ENCODE measurements around the gene PRDX5. TPM values are rescaled to one million over a fixed set of nuclear protein-coding genes. Genes with fewer than 3 reads are reported as not detected.

PRDX5 gene
- total and polyA plus RNA-seq, 9 of the 15 experiments (the other 6 are each of a cell fraction or from before 2014, with no cell fraction given), result 40.8 to 327 (median 204) TPM

GRCh38 chr11:64348383-64349024 lies 30.6 kb downstream of the PRDX5 start (continued):
- TF ChIP-seq SAP30 (IDR thresholded peaks at IDR 0.05; ENCODE audit: borderline replicate concordance, insufficient read depth, low read depth, low read length, poor library complexity, severe bottlenecking) (no peak), ZBTB8A (IDR thresholded peaks at IDR 0.05; ENCODE audit: partially characterized antibody) (no peak)
- TF ChIP-seq, protein P1, sequence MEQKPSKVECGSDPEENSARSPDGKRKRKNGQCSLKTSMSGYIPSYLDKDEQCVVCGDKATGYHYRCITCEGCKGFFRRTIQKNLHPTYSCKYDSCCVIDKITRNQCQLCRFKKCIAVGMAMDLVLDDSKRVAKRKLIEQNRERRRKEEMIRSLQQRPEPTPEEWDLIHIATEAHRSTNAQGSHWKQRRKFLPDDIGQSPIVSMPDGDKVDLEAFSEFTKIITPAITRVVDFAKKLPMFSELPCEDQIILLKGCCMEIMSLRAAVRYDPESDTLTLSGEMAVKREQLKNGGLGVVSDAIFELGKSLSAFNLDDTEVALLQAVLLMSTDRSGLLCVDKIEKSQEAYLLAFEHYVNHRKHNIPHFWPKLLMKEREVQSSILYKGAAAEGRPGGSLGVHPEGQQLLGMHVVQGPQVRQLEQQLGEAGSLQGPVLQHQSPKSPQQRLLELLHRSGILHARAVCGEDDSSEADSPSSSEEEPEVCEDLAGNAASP (IDR thresholded peaks at IDR 0.05), result no peak

GRCh38 chr11:64349025-64349387 lies 31.1 kb downstream of the PRDX5 start:
- WGBS (ENCODE audit: insufficient coverage, low coverage, missing lambda C conversion rate), result 68% methylated on average over 7 of the region's 7 CpGs
- in situ Hi-C loops (cut with MboI), result no loop called here
- Histone ChIP-seq H4K20me1 (replicated peaks; ENCODE audit: control insufficient read depth, insufficient read depth, low read length) (no peaks in the 10 kb centered on the region), H3K9me1 (ENCODE audit: control insufficient read depth, insufficient read depth, low read length) (no peaks in the 10 kb centered on the region), H3K4me1 (replicated peaks in 1 of 2; ENCODE audit: control insufficient read depth in 2 of 2, insufficient read depth in 2 of 2, low read length in 2 of 2) (peaks cover 2 to 60% of the 10 kb centered on the region in 2 experiments; a peak in 4 of 5 replicates), H3K9me3 (replicated peaks; ENCODE audit: control insufficient read depth, insufficient read depth, low read depth, low read length) (no peaks in the 10 kb centered on the region), H3K27ac (ENCODE audit: extremely low read depth, low read depth, low read length) (no peak overlapping the region), H3K79me2 (ENCODE audit: control insufficient read depth, insufficient read depth, low read length) (no peaks in the 10 kb centered on the region), H3K9ac (ENCODE audit: insufficient read depth in 1 of 2, low read depth in 2 of 2, low read length in 2 of 2) (peak overlapping the region in 1 of 2 experiments; percentile 68; a peak in 1 of 4 replicates), H3K27me3 (ENCODE audit: control insufficient read depth in 2 of 2, insufficient read depth in 2 of 2, low read length in 2 of 2) (no peaks in the 10 kb centered on the region), H3K4me3 (no peak overlapping the region), H2AFZ (ENCODE audit: low read depth, low read length) (no peak overlapping the region), H3K4me2 (ENCODE audit: insufficient read depth, low read length) (no peak overlapping the region), H3K36me3 (ENCODE audit: control insufficient read depth, insufficient read depth, low read length) (no peaks in the 10 kb centered on the region)
- no peak for DNase-seq (ENCODE audit: extremely low read depth in 1 of 4, low spot score in 3 of 4)
- FAIRE-seq, result no peak
- no TSS peak for BruUV-seq (replicated peaks)
- peak; percentile 52; the same call in 1 of the 2 replicates for TF ChIP-seq BCOR (IDR thresholded peaks at IDR 0.05)
- peak in 1 of 2 experiments; percentile 22; a peak in 1 of 4 replicates for TF ChIP-seq KDM1A (IDR thresholded peaks at IDR 0.05)
- TF ChIP-seq SRSF7 (optimal IDR thresholded peaks at IDR 0.05; ENCODE audit: low read depth, low read length), result no peak
- no peak for TF ChIP-seq ZNF561 (CRISPR knock-in tag; conservative IDR thresholded peaks at IDR 0.05)
- TF ChIP-seq ZNF584 (CRISPR knock-in tag; IDR thresholded peaks at IDR 0.05; ENCODE audit: low read depth), result no peak
- ATAC-seq, result no peak
- intact Hi-C loops (cut with micrococcal nuclease), result no loop called here
- ChIA-PET CTCF (ENCODE audit: low intra/inter-chr PET ratio) (no interaction called here), POLR2A (interaction anchor here (0.6 to 1.4 kb wide), 3 partner anchors 31 to 352 kb away, joined by 3 to 6 read pairs (median 3); partner anchors contain the start of genes PRDX5 and TRMT112)
